ENCODE measurements around the gene UBA1.

Gene UBA1

GRCh38 chrX:47189906-47190305 is 3.7 kb upstream of the UBA1 start:
- DNase-seq (ENCODE audit: low spot score): no peak

GRCh38 chrX:47190445-47191269 is 3.0 kb upstream of the UBA1 start:
- DNase-seq (ENCODE audit: low spot score): peak; percentile 90

- DNase-seq (ENCODE audit: low spot score): peak; percentile 40
Observed at GRCh38 chrX:47191331-47191730, 2.3 kb upstream of the UBA1 start.

GRCh38 chrX:47191806-47192401 is 1.7 kb upstream of the UBA1 start:
- no peak for DNase-seq (ENCODE audit: low spot score)

GRCh38 chrX:47194194-47194787 is 662 bp downstream of the UBA1 start:
- DNase-seq (ENCODE audit: low spot score): no peak

GRCh38 chrX:47196098-47196497 is 2.5 kb downstream of the UBA1 start:
- DNase-seq (ENCODE audit: low spot score): no peak

- no peak for DNase-seq (ENCODE audit: low spot score)
Observed at GRCh38 chrX:47197526-47197925, 3.9 kb downstream of the UBA1 start.

- no peak for DNase-seq (ENCODE audit: low spot score)
Observed at GRCh38 chrX:47198026-47198686, 4.5 kb downstream of the UBA1 start.

GRCh38 chrX:47198687-47199080 is 5.1 kb downstream of the UBA1 start:
- no peak for DNase-seq (ENCODE audit: low spot score)

GRCh38 chrX:47199286-47199685 is 5.7 kb downstream of the UBA1 start:
- DNase-seq (ENCODE audit: low spot score): no peak

GRCh38 chrX:47200385-47201150 is 6.9 kb downstream of the UBA1 start:
- DNase-seq (ENCODE audit: low spot score): no peak

- no peak for DNase-seq (ENCODE audit: low spot score)
Observed at GRCh38 chrX:47201345-47201944, 7.8 kb downstream of the UBA1 start.

- DNase-seq (ENCODE audit: low spot score): no peak
Observed at GRCh38 chrX:47202316-47202715, 8.7 kb downstream of the UBA1 start.

- no peak for DNase-seq (ENCODE audit: low spot score)
Observed at GRCh38 chrX:47202877-47203276, 9.2 kb downstream of the UBA1 start.

- DNase-seq (ENCODE audit: low spot score): no peak
Observed at GRCh38 chrX:47204970-47205369, 11.3 kb downstream of the UBA1 start.

- no peak for DNase-seq (ENCODE audit: low spot score)
Observed at GRCh38 chrX:47206316-47206715, 12.7 kb downstream of the UBA1 start.

GRCh38 chrX:47208108-47208507 is 14.5 kb downstream of the UBA1 start:
- no peak for DNase-seq (ENCODE audit: low spot score)

- no peak for DNase-seq (ENCODE audit: low spot score)
Observed at GRCh38 chrX:47209508-47210238, 16.0 kb downstream of the UBA1 start.

GRCh38 chrX:47210661-47211425 is 17.2 kb downstream of the UBA1 start:
- no peak for DNase-seq (ENCODE audit: low spot score)
